KMS-11 (cell line): ENCODE measurements around the gene SIRT5.
A peak's percentile ranks its signal among the peaks of the same experiment; 100 is the strongest.

Experiments
- H2AFZ ChIP-seq: fragments of 200-600 bp; sonication (generic); 2 replicates; pipeline ENCODE4 v1.6.1; 2016; ENCODE audit warnings: antibody characterized with exemption, mixed run types, low read depth
- H3K27ac ChIP-seq: fragments of 200-600 bp; sonication (generic); 2 replicates; pipeline ENCODE4 v1.6.1; 2016; ENCODE audit warnings: mild to moderate bottlenecking, mixed run types
- H3K27me3 ChIP-seq: fragments of 200-600 bp; sonication (generic); 2 replicates; pipeline ENCODE4 v1.6.1; 2017; ENCODE audit warnings: mild to moderate bottlenecking, low read depth, mixed run types, moderate library complexity; ENCODE audit not compliant: insufficient read depth
- H3K36me3 ChIP-seq: fragments of 200-600 bp; sonication (generic); 2 replicates; pipeline ENCODE4 v1.6.1; 2017; ENCODE audit warnings: mild to moderate bottlenecking, mixed run types; ENCODE audit not compliant: insufficient read depth
- H3K4me1 ChIP-seq: fragments of 200-600 bp; sonication (generic); 2 replicates; pipeline ENCODE4 v1.6.1; 2016; ENCODE audit warnings: mild to moderate bottlenecking, low read depth, mixed run types; ENCODE audit not compliant: poor library complexity, severe bottlenecking
- H3K4me2 ChIP-seq: fragments of 200-600 bp; sonication (generic); 2 replicates; pipeline ENCODE4 v1.7.0; 2016; ENCODE audit warnings: mild to moderate bottlenecking, mixed run types
- H3K4me3 ChIP-seq: fragments of 200-600 bp; sonication (generic); IDR thresholded peaks from 2 replicates; pipeline ENCODE4 v1.6.1; 2017; ENCODE audit warnings: low read depth, low read length, mixed read lengths; ENCODE audit not compliant: insufficient read depth
- H3K79me2 ChIP-seq: fragments of 200-600 bp; sonication (generic); 2 replicates; pipeline ENCODE4 v1.6.1; 2016; ENCODE audit warnings: low read depth, mixed run types; ENCODE audit not compliant: insufficient read depth
- H3K9ac ChIP-seq: fragments of 200-600 bp; sonication (generic); 2 replicates; pipeline ENCODE4 v1.6.1; 2016; ENCODE audit warnings: mild to moderate bottlenecking, mixed run types
- H4K20me1 ChIP-seq: fragments of 200-600 bp; sonication (generic); 2 replicates; pipeline ENCODE4 v1.6.1; 2016; ENCODE audit warnings: mild to moderate bottlenecking, mixed run types; ENCODE audit not compliant: insufficient read depth
- CTCF ChIP-seq: fragments of 200-600 bp; sonication (generic); conservative IDR thresholded peaks from 2 replicates; pipeline ENCODE4 v1.6.1; 2017; ENCODE audit warnings: low read depth, mild to moderate bottlenecking, antibody characterized with exemption, low read length, moderate library complexity, mixed read lengths

The SIRT5 gene

DNA sequence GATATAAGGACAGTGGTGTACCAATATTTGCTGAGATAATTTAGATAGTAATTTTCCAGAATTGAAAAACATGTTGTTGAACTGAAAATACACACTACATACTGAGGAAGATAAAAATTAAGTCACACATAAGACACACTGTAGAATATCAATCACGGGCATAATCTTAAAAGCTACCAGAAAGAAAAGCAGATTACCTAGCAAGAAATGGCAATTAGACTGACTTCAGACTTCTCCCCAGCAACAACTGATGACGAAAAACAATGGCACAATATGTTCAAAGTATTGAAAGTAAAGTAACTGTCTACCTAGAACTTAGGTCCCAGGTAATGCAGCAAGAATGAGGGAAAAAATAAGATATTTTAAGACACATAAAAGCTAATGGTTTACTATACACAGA lies 87.2 kb downstream of the SIRT5 start:
- H3K9ac ChIP-seq = no peak overlapping the region
- 0 out of 2 replicates have a peak, but pooled peaks cover 3% of the 10 kb centered on the region for H4K20me1 ChIP-seq
- no peak overlapping the region for H3K4me2 ChIP-seq
- H2AFZ ChIP-seq = no peak overlapping the region
- no peak overlapping the region for H3K4me3 ChIP-seq
- peaks cover 81% of the 10 kb centered on the region for H3K79me2 ChIP-seq
- H3K27ac ChIP-seq = no peak overlapping the region
- no peaks in the 10 kb centered on the region for H3K27me3 ChIP-seq
- peaks cover 85% of the 10 kb centered on the region for H3K4me1 ChIP-seq
- H3K36me3 ChIP-seq = no peaks in the 10 kb centered on the region
- TF ChIP-seq CTCF = no peak

DNA sequence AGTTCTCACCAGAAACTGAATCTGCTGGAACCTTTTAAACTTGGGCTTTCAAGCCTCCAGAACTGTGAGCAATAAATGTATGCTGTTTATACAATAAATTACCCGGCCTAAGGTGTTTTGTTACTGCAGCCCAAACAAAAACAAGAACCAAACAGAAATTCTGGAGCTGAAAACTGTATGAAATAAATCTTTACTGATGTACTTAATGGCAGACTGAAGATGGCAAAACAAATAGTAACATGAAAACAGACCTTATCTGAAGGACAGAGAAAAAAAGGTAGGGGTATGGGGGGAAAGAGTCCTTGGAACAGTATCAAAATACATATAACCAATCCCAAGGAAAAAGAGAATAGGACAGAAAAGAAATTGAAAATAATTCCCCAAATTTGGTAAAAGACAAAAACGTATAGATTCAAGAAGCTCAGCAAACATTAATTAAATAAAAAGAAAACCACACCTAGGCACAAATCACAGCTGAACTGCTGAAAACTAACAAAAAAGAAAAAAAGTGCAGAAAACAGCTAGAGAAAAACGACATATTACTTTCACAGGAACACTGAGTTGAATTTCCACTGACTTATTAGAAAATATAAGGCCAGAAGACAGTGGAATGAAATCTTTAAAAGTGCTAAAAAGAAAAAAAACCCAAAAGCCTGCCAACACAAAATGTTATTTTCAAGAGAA lies 88.4 kb downstream of the SIRT5 start:
- H4K20me1 ChIP-seq = 0 out of 2 replicates have a peak, but pooled peaks cover 3% of the 10 kb centered on the region
- H3K79me2 ChIP-seq = peaks cover 93% of the 10 kb centered on the region
- peak overlapping the region; percentile 37; the same call in 1 of the 2 replicates for H3K4me2 ChIP-seq
- H3K4me3 ChIP-seq = no peak overlapping the region
- H3K27ac ChIP-seq = peak overlapping the region; percentile 8; the same call in 1 of the 2 replicates
- TF ChIP-seq CTCF = no peak
- H3K4me1 ChIP-seq = peaks cover 86% of the 10 kb centered on the region
- no peaks in the 10 kb centered on the region for H3K36me3 ChIP-seq
- no peaks in the 10 kb centered on the region for H3K27me3 ChIP-seq
- H3K9ac ChIP-seq = no peak overlapping the region
- no peak overlapping the region for H2AFZ ChIP-seq

GRCh38 chr6:13663986-13664385 lies 89.6 kb downstream of the SIRT5 start:
- H2AFZ ChIP-seq = no peak overlapping the region
- H3K9ac ChIP-seq = no peak overlapping the region
- TF ChIP-seq CTCF = no peak
- H3K36me3 ChIP-seq = no peaks in the 10 kb centered on the region
- H3K79me2 ChIP-seq = peaks cover 97% of the 10 kb centered on the region
- no peaks in the 10 kb centered on the region for H3K27me3 ChIP-seq
- peak overlapping the region; percentile 54 for H3K27ac ChIP-seq
- H3K4me1 ChIP-seq = peaks cover 97% of the 10 kb centered on the region
- H4K20me1 ChIP-seq = 0 out of 2 replicates have a peak, but pooled peaks cover 3% of the 10 kb centered on the region
- no peak overlapping the region for H3K4me3 ChIP-seq
- H3K4me2 ChIP-seq = peak overlapping the region; percentile 37
